PC-3 (cell line): Measurements from ENCODE around the gene PUDP. TPM values are rescaled to one million over a fixed set of nuclear protein-coding genes. Genes with fewer than 3 reads are reported as not detected.
"Not testable (repeated sequence)": the region's sequence is repeated elsewhere in the genome, so short reads cannot be mapped to it uniquely, and the experiment has no call there.

Experiments used
- ATAC-seq: fragments of 200-7000 bp; cut with Tn5 transposase; 2 replicates; pipeline ENCODE4 v1.9.1; 2020; ENCODE audit warnings: mild to moderate bottlenecking, moderate library complexity
- BruUV-seq: library from RNA; stranded (reverse); fragments of 400-500 nt; replicated peaks from 2 replicates; lab custom pipeline; 2021; lab: Mats Ljungman, UMichigan
- CTCF ChIA-PET: fragments of 300-600 bp; sonication (Branson Sonifier 250); formaldehyde crosslinking; loops from one replicate; lab custom pipeline; 2022; ENCODE audit warnings: antibody characterized with exemption; lab: Charles Lee
- POLR2A ChIA-PET: fragments of 300-600 bp; sonication (Branson Sonifier 250); formaldehyde crosslinking; loops from one replicate; lab custom pipeline; 2022; ENCODE audit warnings: antibody characterized with exemption; ENCODE audit not compliant: unreplicated experiment; lab: Charles Lee
- DNase-seq: peaks from one replicate; pipeline ENCODE4 v3.0.0-alpha.2; 2015
- H2AFZ ChIP-seq: fragments of 300-600 bp; sonication (generic); 2 replicates; pipeline ENCODE4 v1.6.0; 2016; ENCODE audit warnings: antibody characterized with exemption, low read length
- H3F3A ChIP-seq: fragments of 300-600 bp; sonication (generic); one replicate; pipeline ENCODE4 v1.6.0; 2017; ENCODE audit warnings: antibody characterized with exemption, low read length, control low read depth, mild to moderate bottlenecking; ENCODE audit not compliant: unreplicated experiment
- H3K27ac ChIP-seq: fragments of 300-600 bp; sonication (generic); 2 replicates; pipeline ENCODE4 v1.5.1; 2016; ENCODE audit warnings: mild to moderate bottlenecking, low read length
- H3K27me3 ChIP-seq: fragments of 300-600 bp; sonication (generic); 2 replicates; pipeline ENCODE4 v1.6.1; 2016; ENCODE audit warnings: low read length, mixed read lengths
- H3K36me3 ChIP-seq: fragments of 300-600 bp; sonication (generic); 2 replicates; pipeline ENCODE4 v1.6.1; 2016; ENCODE audit warnings: low read depth, mixed run types, low read length, mixed read lengths
- H3K4me1 ChIP-seq: fragments of 300-600 bp; sonication (generic); 2 replicates; pipeline ENCODE4 v1.5.1; 2016; ENCODE audit warnings: low read length; ENCODE audit not compliant: insufficient read depth
- H3K4me2 ChIP-seq: fragments of 300-600 bp; sonication (generic); 2 replicates; pipeline ENCODE4 v1.6.0; 2016; ENCODE audit warnings: low read length
- H3K4me3 ChIP-seq: fragments of 300-600 bp; sonication (generic); 2 replicates; pipeline ENCODE4 v1.5.1; 2016; ENCODE audit warnings: mild to moderate bottlenecking, low read length, mixed read lengths
- H3K79me2 ChIP-seq: fragments of 300-600 bp; sonication (generic); 2 replicates; pipeline ENCODE4 v1.6.1; 2017; ENCODE audit warnings: low read length, mixed read lengths
- H3K9ac ChIP-seq: fragments of 300-600 bp; sonication (generic); 2 replicates; pipeline ENCODE4 v1.6.0; 2016; ENCODE audit warnings: mild to moderate bottlenecking, low read length
- H3K9me2 ChIP-seq: fragments of 300-600 bp; sonication (generic); replicated peaks from 2 replicates; pipeline ENCODE4 v1.6.1; 2016; ENCODE audit warnings: mixed run types, low read length, mixed read lengths
- H3K9me3 ChIP-seq: fragments of 300-600 bp; sonication (generic); 2 replicates; pipeline ENCODE4 v1.6.1; 2016; ENCODE audit warnings: low read length, mixed read lengths
- H4K20me1 ChIP-seq: fragments of 300-600 bp; sonication (generic); 2 replicates; pipeline ENCODE4 v1.6.1; 2016; ENCODE audit warnings: low read length, mixed read lengths
- EZH2 ChIP-seq: fragments of 300-600 bp; sonication (generic); IDR thresholded peaks from one replicate; pipeline ENCODE4 v1.6.1; 2017; ENCODE audit warnings: antibody characterized with exemption, mild to moderate bottlenecking, low read length; ENCODE audit not compliant: unreplicated experiment
- EZH2phosphoT487 ChIP-seq: fragments of 300-600 bp; sonication (generic); IDR thresholded peaks from 2 replicates; pipeline ENCODE4 v1.6.1; 2018; ENCODE audit warnings: mild to moderate bottlenecking, antibody characterized with exemption, low read length, borderline replicate concordance
- intact Hi-C: fragments of 100-400 bp; cut with micrococcal nuclease; formaldehyde crosslinking; loops from 2 replicates; pipeline ENCODE4 v1.9.0; 2023
- total RNA-seq: library from RNA; depleted of rRNA; stranded (reverse); fragments of >200 nt; gene quantifications from 2 replicates; pipeline ENCODE4 v1.2.3, GENCODE V29; 2014
- TF ChIP-seq, protein P1 (sequence below): fragments of 300-600 bp; sonication (generic); conservative IDR thresholded peaks from 2 replicates; pipeline ENCODE4 v1.5.1; 2017; ENCODE audit warnings: antibody characterized with exemption, low read depth, mild to moderate bottlenecking, low read length

The PUDP gene
- total RNA-seq, 1 experiment from 2014 or later = 7.6 TPM

DNA sequence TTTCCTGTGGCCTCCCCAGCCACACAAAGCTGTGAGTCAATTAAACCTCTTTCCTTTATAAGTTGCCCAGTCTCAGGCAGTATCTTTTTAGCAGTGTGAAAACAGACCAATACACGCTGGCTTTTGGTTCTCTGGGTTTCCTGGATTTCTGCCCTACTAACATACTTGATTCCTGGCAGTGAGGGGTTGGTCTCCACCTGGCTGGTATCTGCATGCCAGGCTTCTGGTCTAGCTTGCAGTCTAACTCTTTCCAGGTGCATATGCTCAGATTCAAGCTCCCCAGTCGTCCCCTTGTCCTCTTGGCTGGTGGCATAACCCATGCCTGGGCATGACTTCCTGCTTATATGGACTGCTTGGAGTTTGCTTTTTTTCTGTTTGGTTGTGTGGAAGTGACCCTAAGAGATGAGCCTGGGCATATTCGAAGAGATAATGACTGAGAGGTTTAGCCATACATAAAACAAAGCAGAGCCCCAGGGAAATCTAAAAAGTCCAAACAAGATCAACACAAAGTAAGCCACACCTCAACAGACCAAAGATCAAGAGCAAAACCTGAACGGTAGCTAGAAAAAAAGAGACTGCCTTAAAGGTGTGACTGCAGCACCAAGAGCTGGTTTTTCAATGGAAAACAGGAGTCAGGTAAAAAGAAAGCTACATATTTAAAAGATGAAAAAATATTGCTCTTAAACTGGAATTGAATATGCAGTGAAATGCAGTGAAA is 102.6 kb downstream of the PUDP start:
- ChIA-PET CTCF (no interaction called here), POLR2A (no interaction called here)
- H3K4me2 ChIP-seq = no peak overlapping the region
- no peak overlapping the region for H3K4me3 ChIP-seq
- TF ChIP-seq, protein P1, sequence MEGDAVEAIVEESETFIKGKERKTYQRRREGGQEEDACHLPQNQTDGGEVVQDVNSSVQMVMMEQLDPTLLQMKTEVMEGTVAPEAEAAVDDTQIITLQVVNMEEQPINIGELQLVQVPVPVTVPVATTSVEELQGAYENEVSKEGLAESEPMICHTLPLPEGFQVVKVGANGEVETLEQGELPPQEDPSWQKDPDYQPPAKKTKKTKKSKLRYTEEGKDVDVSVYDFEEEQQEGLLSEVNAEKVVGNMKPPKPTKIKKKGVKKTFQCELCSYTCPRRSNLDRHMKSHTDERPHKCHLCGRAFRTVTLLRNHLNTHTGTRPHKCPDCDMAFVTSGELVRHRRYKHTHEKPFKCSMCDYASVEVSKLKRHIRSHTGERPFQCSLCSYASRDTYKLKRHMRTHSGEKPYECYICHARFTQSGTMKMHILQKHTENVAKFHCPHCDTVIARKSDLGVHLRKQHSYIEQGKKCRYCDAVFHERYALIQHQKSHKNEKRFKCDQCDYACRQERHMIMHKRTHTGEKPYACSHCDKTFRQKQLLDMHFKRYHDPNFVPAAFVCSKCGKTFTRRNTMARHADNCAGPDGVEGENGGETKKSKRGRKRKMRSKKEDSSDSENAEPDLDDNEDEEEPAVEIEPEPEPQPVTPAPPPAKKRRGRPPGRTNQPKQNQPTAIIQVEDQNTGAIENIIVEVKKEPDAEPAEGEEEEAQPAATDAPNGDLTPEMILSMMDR = no peak
- TF ChIP-seq EZH2phosphoT487 (no peak), EZH2 (no peak)
- intact Hi-C loops = no loop called here
- no peaks in the 10 kb centered on the region for H3K9me2 ChIP-seq
- no peaks in the 10 kb centered on the region for H3K27me3 ChIP-seq
- BruUV-seq = no TSS peak
- H4K20me1 ChIP-seq = no peaks in the 10 kb centered on the region
- no peak for ATAC-seq
- no peaks in the 10 kb centered on the region for H3K9me3 ChIP-seq
- no peak overlapping the region for H2AFZ ChIP-seq
- no peaks in the 10 kb centered on the region; the same call in 1 of the 2 replicates for H3K36me3 ChIP-seq
- DNase-seq = no peak
- no peak overlapping the region for H3K9ac ChIP-seq
- no peaks in the 10 kb centered on the region for H3F3A ChIP-seq
- H3K79me2 ChIP-seq = no peaks in the 10 kb centered on the region
- H3K4me1 ChIP-seq = no peaks in the 10 kb centered on the region
- H3K27ac ChIP-seq = no peak overlapping the region

DNA sequence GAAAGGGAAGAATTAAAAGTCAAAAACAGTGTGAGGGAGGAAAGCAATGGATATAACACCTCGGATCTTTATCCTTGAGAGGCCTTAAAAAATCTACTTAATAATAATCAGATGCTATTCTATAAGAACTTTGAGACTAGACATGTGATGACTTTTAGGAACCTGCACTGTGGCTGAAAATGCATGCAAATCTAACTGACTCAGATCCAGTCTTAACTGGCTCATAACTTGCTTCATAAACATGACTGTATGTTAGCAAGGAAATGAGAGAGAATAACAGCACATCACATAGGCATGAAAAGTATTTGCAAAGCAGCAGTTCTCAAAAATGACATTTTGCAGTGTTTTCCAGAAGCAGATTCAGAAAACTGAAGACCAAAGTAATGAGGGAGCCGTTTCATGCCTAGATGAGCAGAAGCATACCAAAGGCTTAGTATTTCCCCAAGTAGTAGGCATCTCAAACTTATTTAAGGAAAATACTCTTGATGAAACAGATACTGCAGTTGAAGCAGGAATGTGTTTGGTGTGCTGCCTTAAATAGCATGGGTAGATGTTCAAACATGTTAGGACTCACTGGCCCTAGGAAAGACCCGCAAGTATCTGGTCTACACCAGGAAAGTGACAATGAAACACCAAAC is 104.0 kb downstream of the PUDP start:
- POLR2A ChIA-PET, CTCF ChIA-PET, H4K20me1 ChIP-seq, H3K27ac ChIP-seq, BruUV-seq, H3K36me3 ChIP-seq, H3F3A ChIP-seq, H3K9me2 ChIP-seq, H3K9ac ChIP-seq, H3K4me3 ChIP-seq, H3K4me1 ChIP-seq, H3K4me2 ChIP-seq, H3K9me3 ChIP-seq, intact Hi-C loops, H3K79me2 ChIP-seq, H2AFZ ChIP-seq, H3K27me3 ChIP-seq, ATAC-seq: not testable (repeated sequence)
- peak; percentile 27 for DNase-seq

DNA sequence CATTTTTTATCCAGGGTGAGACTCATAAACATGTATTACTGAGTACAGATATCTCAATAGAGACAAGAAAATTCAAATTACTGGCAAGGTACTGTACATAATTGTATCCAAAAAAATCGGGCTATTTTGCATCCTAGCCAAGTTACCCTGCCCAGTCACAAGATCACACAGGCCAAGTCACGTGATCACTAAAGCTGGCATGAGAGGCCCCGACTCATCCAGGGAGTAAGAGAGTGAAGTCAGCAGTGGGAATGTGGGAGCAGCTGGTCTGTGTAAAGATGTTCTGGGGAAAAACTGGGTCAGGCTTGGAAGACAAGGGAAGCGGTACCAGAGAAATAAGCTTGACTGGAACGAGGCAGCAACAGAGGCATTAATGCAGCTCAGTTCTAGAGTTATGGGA is 119.7 kb downstream of the PUDP start:
- POLR2A ChIA-PET = no interaction called here
- no peak overlapping the region for H2AFZ ChIP-seq

More for the DNA sequence above, 119.7 kb downstream of the PUDP start:
- CTCF ChIA-PET = no interaction called here
- TF ChIP-seq EZH2 (no peak), EZH2phosphoT487 (no peak)
- TF ChIP-seq, protein P1 = no peak
- Histone ChIP-seq H3K4me3 (no peak overlapping the region), H3K36me3 (no peaks in the 10 kb centered on the region), H3K9me3 (no peaks in the 10 kb centered on the region), H3K79me2 (no peaks in the 10 kb centered on the region), H3K27me3 (no peaks in the 10 kb centered on the region), H3K4me1 (no peaks in the 10 kb centered on the region), H4K20me1 (no peaks in the 10 kb centered on the region), H3K4me2 (no peak overlapping the region), H3K9ac (no peak overlapping the region), H3K9me2 (no peaks in the 10 kb centered on the region), H3K27ac (no peak overlapping the region), H3F3A (no peaks in the 10 kb centered on the region)
- ATAC-seq (no peak), DNase-seq (no peak)
- intact Hi-C loops = no loop called here
- no TSS peak for BruUV-seq
